HG03097 (cell line): Measurements from ENCODE around the gene ERICH6B.

Source experiments
- ATAC-seq: cut with Tn5 transposase; IDR thresholded peaks from one replicate; pipeline ENCODE4 v1.9.1; 2021; ENCODE audit not compliant: unreplicated experiment, low FRiP score

ERICH6B gene

DNA sequence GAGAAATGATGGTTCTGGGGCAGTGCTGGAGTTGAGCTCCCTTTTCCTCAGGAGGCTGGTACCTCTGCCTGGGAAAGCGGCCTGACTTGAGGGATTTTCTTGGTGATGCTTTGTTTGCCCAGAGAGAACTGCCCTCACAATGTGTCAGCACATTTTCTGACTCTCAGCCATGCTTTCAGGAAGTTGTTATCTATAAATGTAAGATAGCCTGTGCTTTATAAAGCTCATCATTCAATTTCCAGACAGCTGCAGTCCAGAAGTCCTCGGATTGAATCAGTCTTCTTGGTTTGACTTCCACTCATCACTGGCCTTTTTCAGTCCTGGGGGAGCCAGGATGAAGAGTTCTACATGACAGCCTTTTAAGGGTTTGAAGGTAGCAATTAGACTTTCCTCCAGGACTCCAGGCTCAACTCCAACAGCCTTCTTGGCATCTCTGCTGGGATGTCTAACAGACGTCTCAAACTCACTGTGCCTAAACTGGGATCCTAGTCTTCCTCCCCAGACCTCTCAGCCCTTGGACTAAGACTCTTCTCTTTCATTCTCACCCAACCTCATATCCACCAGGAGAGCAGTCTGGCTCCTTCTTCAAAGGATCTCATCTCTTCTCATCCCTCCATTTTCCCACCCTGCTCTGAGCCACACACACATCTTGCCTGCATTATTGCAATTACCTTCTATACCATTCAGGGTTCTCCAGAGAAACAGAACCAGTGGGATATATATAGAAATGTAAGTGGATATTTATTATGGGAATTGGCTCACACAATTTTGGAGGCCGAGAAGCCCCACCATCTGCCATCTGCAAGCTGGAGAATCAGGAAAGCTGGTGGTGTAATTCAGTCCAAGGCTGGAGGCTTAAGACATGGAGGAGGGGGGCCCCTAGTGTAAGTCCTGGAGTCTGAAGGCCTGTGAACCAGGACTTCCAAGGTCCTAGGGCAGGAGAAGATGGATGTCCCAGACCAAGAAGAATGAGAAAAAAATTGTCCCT, 13.1 kb downstream of the ERICH6B start:
- no peak for ATAC-seq

DNA sequence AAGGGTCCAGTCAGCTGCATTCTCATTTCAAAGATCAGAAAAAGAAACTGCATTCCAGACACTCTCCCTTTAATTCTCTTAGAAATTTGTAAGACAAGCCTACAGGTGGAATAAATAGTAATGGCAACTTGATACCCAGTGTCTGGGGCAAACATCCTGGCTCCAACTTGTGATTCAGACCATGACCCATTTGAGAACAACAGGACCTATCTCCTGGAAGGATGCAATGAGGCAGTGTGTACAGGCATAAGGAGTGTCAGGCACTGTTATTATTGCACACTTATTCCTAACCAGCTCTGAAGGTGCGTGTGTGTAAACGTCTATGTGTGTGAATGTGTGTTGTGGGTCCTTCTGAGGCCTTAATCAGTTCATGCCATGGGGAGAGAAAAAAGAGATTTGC, 13.9 kb downstream of the ERICH6B start:
- no peak for ATAC-seq

DNA sequence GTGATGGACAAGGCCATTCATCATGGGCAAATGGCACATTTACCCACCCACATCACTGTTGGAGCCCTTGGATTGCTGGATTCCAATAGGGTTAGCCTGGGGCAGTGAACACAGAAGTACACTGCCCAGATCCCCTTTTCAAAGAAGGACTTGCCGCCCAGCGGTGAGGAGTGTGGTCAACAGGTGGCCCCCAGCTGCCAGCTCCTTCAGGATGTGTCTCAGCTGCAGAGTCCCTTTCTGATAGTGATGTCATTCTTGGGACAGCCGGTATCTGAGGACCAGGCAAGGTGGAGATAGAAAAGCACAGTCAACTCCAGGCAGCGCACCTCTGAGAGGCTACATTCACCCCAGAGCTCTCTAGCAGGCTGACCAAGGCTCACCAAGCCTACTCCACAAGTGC, 16.9 kb downstream of the ERICH6B start:
- no peak for ATAC-seq

DNA sequence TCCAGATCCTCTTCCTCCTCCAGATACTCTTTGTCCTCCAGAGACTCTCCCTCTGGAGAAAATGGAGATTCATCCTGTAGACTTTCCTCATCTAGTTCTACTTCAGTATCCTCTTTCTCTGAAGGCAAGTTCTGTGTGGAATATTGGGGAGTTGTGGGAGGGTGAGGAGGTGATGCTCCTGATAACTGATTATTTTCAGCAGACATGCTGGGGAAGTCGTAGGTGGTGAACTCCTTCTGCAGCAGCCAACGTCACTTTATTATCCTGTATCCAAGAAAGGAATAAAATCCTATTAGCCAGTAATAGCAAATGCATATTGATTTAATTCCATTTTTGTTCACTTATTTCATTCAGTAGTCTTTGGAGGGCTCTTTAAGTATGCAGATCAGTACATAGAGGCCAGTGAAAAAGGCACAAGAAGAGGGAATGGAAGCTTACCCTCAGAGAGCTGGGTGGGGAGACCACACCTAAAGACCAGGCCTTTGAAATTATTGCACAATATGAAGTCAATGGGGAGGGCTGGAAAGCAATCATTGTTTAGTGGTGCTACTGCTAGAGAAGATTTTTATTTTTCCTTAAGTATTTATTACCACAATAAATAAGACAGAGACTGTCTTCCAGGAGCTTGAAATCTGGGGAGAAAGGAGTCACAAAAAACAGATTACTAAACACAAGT, 18.6 kb downstream of the ERICH6B start:
- ATAC-seq = no peak

DNA sequence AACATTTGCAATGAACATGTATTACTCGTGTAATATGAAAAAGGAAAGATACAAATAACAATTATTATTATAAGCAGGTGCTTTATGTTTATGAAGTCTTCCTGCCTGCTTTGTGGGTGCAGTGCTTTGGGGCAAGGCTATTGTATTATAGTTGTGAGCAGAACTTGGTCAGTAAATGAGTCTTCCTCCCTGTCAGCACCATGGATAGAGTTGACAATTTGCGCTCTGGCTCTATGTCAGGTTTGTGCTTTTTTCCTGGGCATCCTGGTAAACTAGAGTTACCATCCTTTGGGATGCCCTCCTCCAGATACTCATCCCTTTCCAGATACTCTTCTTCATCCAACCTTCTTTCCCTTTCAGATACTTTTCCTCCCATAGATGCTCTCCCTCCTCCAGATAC, 19.6 kb downstream of the ERICH6B start:
- ATAC-seq = no peak

DNA sequence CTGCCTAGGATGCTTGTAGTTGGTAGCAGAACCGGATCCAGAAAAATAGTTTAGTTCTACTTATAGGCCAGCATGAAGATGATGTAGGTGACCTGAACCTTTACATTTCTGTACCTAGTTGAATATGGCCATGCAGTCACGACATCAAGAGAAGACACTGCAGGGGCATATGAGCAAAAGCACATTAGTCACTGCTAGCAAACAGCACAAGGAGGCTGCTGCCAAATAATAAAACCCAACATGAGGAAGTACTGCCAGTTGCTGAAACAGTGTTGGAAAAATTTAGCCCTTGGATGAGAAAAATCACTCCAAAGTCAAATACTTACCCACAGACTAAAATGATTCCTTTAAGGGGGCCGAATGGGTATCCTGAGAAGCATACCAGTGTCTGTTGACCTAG, 20.8 kb downstream of the ERICH6B start:
- ATAC-seq = no peak

DNA sequence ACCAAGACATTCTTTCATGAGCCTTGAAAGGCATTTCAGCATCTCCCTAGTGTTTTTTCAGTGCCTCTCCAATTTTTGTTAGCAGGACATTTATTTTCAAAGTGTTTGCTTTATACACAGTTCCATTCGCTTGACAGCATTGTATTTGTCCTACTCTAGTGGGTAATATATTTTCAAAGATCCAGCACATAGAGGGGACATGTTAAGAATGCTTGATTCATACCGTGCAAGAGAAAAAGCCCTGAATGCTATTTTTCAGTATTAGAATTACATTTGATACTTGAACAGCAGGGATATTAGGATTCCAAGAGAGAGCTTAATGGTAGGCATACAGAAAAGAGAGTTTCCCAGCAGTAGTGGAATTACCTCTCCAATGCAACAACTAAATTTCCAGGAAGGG, 21.3 kb downstream of the ERICH6B start:
- no peak for ATAC-seq

DNA sequence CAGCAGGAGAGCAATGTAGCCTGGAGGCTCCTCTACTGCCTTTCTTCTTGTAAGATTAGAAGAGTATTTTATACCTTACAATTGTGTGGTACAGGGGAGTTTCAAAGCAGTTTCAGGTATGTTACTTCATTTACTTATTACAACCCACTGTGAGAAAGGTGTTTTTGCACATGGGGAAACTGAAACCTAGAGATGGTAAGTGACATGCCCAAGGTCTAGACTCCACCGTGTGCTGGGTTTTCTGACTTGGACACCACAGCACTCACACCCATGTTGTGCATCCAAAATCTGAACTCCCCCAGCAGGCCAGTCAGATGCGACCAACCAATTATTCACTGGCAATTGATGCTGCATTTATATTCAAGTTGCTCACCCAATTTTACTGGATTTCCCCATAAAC, 22.8 kb downstream of the ERICH6B start:
- ATAC-seq = no peak

DNA sequence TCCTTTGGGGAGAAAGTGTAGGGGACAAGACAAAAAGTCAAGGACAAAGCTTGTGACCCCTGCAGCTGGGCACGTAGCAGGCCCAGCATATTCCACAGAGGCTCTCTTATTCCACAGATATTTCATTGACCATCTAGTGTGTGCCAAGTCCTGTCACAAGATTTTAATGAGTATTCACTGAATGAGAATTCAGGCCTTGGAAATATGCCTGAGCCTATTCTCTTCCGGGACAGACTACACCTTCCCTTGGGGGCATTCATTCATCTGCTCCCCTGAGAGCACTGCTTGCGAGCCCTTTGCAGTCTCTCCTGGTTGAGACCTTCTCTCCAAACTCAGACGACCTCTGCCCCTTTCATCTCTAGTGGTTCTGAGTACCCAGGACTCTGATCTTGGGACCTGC, 25.5 kb downstream of the ERICH6B start:
- no peak for ATAC-seq

DNA sequence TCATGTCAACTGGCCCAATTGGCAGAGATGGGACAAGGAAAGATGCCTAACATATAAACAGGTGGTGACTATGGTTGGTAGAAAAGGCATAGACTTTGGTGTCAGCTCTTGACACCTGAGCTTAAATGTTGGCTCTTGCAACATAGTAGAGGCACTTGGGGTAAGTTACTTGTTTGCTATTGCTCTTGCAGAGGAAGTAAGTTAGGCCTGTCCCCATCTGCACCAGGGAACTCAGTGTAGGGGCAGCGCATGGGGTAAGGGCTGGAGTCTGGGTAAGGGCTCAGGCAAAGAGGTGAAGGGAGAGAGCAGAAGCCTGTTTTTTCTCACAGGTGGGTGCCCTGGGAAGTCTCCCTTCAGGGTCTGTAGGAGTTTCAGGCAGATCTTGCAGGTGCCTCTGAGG, 27.6 kb downstream of the ERICH6B start:
- no peak for ATAC-seq

DNA sequence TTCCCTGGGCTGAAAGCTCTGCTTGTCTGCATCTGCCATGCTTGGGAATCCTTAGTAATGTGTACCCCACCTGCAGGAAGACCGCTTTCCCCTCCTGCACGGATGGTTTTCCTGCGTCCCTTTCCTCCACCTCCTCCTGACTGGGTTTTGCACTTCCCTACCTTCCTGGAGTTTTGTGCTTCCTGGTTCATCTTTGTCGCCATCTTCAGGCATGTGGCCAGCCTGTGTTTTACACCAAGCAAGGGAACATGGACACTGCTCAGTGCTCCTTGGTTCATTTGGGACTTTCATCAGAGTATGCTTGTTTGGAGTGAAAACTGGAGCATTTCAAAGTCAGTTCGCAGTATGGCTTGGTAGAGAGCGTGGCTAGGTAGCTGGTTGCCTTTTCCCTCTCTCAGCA, 30.7 kb downstream of the ERICH6B start:
- ATAC-seq = no peak

DNA sequence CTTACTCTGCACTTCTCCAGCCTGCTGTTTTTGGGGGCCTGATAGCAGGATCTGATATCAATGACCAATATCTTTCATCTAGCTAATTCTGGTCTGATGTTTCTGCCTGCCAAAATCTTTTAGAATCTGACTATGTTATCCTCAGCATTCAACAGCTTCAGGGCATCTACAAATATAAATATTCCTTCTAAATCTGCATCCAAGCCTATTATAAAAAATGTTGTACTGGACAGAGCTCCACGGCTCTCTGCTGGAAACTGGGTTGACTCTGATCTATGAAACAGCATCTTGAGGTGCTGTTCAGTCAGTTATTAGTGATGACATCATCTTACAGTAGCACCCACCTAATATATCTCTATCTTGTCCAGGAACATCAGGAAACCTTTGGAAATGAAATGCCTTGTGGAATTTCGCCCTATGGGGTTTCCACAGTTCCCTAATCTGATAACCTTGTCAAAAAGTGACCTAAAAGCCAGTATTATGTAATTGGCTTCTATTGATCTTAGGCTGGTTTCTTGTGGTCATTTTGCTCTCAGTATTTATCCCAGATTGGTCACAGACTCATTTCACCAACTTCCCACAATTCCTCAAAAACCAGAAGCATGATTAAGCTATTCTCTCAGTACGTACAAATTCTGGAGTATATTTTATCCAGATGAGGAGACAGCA, 33.0 kb downstream of the ERICH6B start:
- ATAC-seq = no peak

DNA sequence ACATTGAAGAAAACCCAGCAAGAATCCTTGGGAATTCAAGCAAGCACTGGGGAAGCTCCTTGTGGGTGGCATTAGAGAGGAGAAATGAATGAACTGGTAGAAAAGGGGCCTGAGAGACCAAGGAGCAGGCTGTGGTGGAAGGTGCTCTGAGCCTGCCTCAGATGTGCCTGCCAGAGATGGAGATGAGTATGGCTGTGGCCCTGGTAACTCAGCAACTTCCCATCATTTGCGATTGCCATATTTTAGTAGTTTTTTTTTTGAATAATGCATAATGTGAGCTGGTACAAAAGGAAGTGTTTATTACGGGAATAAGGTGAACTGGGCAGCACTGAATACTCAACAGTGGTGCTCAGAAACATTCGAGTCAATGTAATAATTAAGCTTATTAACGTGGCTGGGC, 39.1 kb downstream of the ERICH6B start:
- ATAC-seq = no peak

DNA sequence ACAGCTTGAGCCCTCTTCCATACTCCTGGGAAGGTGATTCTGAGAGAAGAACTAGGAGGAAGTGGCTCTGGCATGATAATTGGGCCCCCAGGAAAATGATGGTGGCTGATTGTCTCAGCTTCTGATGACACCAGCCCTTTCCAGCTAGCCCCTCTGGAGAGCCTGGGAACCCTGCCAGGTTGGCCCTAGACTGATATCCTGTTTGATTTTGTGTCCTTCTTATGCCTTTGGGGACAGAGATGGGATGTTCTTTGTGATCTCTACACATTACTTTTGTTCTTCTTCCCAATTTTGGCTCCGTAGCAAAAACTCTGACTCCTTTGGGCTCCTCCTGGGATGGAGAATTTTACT, 39.7 kb downstream of the ERICH6B start:
- ATAC-seq = no peak

DNA sequence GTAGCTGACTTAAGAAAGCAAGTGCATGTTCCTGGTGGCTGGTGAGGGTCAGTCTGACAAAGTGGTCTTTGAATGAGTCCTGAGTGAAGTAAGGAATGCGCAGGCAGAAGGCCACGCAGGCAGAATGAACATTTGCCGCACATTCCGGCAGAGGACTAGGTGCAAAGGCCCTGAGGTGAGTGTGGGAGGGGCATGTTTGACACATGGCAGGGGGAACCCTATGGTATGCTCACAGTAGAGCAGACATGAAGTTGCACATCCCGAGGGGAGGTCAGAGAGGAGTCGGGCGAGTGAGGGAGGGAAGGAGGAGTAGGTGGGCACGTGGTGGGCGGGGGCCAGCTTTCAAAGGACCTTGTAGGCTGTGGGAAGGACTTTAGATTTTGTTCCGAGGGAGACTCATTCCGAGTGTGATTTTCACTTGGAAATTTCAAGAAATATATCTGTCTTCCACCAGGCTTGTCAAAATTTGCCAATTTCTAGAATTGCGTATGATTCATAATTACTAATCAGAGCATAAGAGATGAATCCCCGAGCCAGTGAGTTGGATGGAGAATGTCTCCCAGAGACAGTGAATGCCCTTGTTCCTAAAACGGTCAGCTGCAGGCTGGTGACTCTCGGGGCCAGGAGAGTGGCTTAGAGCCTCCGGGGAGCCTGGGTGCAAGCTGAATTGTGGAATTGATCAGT, 40.3 kb downstream of the ERICH6B start:
- no peak for ATAC-seq

DNA sequence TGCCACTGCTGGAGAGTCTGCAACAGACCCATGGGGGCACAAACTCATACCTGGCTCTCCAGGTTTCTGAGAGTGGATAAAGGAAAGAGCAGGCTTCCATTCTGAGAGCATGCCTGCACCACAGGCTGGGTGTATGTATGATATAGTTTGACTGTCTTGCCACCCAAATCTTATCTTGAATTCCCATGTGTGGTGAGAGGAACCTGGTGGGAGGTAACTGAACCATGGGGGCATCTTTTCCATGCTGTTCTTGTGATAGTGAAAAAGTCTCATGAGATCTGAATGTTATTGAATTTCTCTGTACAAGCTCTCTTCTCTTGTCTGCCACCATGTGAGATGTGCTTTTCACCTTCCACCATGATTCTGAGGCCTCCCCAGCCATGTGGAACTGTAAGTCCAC, 50.2 kb downstream of the ERICH6B start:
- no peak for ATAC-seq

DNA sequence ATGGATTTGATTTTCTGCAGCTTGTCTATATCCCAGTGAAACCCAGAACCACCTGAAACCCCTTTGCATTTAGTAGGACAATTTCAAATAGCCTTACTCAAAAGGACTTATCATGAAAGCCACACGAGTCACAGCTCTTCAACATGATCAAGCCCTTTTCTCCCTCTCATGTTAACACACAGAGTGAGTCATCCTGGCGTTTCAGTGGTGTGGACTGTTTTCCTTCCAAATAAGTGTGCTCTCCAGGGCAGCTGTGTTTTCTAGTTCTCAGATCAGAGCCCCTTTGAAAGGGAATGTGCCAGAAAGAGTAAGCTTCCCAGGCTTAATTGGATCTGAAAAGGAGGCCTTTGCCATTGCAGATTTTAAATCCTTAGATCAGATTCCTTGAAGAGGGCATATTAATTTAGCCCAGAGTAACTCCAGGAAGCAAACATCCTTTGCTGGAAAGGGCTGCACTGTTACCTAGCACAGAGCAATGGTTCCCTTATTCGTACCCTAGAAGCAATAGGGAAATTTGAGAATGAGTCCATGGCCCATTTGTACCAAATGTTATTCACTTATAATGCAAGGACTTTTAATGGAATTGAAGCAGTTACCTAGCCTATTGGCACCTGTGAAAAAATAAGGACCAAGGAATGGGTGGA, 51.3 kb downstream of the ERICH6B start:
- no peak for ATAC-seq

DNA sequence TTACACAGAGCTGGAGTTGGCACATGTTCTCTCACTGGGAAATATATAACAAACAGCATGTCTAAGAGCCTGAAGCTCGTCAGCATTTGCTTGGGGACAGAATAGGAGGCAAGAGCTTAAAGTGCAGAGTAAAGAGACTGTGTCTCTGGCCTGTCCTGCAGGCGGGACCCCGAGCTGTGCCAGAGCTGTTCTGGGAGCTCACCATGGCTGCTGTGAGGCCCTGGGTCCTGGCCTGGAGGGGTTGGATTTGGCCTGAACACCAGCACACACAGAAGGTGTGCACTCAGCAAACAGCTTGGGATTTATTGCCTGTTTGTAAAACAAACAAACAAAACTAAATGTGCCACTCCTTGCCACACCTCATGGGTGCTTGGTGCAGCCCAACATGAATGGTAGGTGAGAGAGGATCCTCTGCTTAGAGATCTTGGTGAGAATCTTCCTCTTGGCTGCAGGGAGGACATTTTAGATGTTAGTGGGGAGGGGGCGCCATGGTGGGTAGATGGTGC, 60.9 kb downstream of the ERICH6B start:
- no peak for ATAC-seq

DNA sequence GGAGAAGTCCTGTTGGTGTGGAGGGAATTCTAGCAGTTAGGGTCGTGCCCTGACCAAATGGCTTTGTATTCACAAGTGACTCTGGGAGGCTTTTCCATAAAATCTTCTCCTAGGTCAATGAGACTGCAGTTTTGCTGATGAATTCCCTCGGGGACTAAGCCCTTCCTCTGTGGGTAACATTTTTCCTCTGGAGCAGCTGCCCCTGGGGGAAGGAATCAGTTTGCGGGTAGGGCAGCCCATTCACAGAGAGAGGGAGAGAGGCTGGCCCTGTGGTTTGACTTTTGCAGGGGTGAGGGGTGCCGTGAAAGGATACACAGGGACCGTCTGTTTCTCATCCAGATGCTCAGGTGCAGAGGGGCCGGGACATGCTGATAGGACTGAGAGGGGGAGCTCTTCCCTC, 67.3 kb downstream of the ERICH6B start:
- no peak for ATAC-seq

DNA sequence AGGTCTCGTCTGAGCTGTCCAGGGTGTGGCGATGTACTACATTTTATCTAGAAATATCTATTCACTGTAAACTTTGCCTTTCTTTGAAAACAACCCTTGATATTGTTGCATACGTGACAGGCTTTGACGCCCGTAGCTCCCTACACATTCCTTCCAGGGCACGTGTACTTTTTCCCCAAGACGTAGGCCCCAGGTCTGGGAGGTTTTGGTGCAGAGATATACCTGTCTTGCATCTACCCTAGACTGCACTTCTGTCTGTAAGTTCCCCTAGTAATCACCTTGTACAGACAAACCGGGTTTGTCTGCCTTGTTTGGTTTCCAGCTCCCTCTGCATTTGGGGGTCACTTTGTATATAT, 69.2 kb downstream of the ERICH6B start:
- ATAC-seq = no peak
